Choroid plexus epithelial cell (primary cell): ENCODE measurements around the gene PRH2.

ENCODE experiments used
- DNase-seq: peaks from one replicate; pipeline ENCODE4 v3.0.0-alpha.2; 2010; ENCODE audit warnings: low read depth
- H3K4me3 ChIP-seq: 2 replicates; pipeline ENCODE4 v1.5.1; 2011; ENCODE audit warnings: low read depth, mild to moderate bottlenecking, control low read depth, low read length, moderate library complexity
- TF ChIP-seq, protein P1 (sequence below): conservative IDR thresholded peaks from 2 replicates; pipeline ENCODE4 v1.5.1; 2011; ENCODE audit warnings: low read depth, mild to moderate bottlenecking, control low read depth, inconsistent platforms, low read length, moderate library complexity

Gene PRH2

DNA sequence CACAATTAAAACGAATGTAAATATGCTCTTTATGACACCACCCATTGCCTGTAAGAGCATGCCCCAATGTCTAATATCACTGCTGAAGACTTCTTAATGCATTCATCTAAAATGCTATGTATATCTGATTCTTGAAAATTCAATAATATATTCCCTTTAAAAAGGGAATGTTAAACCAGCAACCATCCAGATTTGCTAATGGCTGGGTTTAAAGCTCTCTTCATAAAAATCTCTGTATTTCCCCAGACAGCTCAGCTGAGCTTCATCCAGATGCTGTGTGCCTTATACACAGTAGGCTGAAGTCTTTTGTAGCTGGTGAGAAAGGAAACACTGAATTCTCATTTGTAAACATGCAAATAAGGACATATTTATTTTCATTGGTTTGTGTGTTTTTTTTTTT is 10.1 kb downstream of the PRH2 start, which contains the start of gene TAS2R14:
Gene TAS2R14, minus strand, starts transcription at position 101 of the 400 bp plus-strand sequence. Its CDS starts 56 bp downstream, at position 45.
- TF ChIP-seq, protein P1, sequence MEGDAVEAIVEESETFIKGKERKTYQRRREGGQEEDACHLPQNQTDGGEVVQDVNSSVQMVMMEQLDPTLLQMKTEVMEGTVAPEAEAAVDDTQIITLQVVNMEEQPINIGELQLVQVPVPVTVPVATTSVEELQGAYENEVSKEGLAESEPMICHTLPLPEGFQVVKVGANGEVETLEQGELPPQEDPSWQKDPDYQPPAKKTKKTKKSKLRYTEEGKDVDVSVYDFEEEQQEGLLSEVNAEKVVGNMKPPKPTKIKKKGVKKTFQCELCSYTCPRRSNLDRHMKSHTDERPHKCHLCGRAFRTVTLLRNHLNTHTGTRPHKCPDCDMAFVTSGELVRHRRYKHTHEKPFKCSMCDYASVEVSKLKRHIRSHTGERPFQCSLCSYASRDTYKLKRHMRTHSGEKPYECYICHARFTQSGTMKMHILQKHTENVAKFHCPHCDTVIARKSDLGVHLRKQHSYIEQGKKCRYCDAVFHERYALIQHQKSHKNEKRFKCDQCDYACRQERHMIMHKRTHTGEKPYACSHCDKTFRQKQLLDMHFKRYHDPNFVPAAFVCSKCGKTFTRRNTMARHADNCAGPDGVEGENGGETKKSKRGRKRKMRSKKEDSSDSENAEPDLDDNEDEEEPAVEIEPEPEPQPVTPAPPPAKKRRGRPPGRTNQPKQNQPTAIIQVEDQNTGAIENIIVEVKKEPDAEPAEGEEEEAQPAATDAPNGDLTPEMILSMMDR, result no peak
- H3K4me3 ChIP-seq, result no peak within 1 kb of the TSS
- no peak for DNase-seq

DNA sequence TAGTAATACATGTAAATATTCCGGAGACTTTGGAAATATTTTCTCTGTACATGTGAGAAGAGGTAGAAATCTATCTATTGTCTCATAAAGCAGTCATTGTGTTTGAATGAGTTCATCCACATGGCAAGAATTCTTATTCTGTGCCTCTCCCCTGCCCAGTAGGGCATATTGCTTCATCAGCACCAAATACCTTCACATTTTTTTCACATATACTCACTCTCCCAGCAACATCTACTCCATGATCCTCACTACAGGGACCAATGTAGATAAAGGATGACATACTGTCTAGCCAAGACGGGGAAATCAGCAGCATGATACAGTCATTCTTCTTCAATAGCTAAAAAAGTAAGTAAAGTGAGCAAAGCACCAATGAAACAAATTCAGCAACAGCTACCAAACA is 11.4 kb downstream of the PRH2 start:
- H3K4me3 ChIP-seq, result no peak overlapping the region
- peak; percentile 91 for DNase-seq
- TF ChIP-seq, protein P1, result no peak

DNA sequence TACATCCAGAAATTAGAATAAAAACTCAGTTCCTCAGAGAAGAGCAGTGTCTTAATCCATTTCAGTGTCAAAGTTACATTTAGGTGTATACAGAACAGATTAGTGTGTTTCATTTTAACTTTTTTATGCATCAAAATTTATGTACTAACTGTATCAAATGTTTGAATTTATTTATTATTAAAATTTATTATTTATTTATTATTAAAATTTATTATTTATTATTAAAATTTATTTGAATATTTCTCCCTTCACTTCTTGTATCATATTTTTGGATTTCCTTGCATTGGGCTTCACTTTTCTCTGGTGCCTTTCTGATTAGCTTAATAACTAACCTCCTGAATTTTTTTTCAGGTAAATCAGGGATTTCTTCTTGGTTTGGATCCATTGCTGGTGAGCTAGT is 12.3 kb downstream of the PRH2 start:
- DNase-seq, result no peak
- H3K4me3 ChIP-seq, result no peak overlapping the region
- TF ChIP-seq, protein P1, result no peak

DNA sequence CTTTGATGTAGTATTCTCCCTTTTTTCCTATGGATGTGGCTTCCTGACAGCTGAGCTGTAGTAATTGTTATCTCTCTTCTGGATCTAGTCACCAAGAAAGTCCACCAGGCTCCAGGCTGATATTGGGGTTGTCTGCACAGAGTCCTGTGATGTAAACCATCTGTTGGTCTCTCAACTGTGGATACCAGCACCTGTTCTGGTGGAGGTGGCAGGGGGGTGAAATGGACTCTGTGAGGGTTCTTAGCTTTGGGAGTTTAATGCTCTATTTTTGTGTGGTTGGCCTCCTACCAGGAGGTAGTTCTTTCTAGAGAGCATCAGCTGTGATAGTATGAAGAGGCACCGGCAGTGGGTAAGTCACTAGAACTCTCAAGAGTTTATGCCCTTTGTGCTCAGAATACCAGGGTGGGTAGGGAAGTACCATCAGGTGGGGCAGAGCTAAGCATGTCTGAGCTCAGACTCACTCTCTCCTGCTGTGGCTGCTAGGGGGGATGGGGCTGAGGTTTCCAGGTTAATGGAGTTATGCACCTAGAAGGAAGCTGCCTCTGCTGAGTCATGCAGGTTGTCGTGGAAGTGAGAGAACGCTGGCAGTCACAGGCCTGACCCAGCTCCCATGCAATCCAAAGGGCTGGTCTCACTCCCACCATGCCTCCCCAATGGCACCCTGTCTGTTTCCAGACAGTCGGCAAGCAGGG is 13.0 kb downstream of the PRH2 start:
- TF ChIP-seq, protein P1, result no peak
- peak; percentile 22 for DNase-seq
- no peak overlapping the region for H3K4me3 ChIP-seq

DNA sequence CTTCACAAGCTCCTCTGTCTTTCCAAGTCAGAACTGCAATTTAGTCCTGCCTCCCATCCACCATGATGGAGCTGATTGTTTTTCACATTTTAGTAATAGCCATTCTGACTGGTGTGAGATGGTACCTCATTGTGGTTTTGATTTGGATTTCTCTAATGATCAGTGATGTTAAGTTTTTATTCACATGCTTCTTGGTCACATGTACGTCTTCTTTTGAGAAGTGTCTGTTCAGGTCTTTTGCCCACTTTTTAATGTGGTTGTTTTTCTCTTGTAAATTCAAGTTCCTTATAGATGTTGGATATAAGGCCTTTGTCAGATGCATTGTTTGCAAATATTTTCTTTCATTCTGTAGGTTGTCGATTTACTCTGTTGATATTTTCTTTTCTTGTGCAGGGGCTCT is 14.1 kb downstream of the PRH2 start:
- no peak for DNase-seq
- TF ChIP-seq, protein P1, result no peak
- H3K4me3 ChIP-seq, result no peak overlapping the region

DNA sequence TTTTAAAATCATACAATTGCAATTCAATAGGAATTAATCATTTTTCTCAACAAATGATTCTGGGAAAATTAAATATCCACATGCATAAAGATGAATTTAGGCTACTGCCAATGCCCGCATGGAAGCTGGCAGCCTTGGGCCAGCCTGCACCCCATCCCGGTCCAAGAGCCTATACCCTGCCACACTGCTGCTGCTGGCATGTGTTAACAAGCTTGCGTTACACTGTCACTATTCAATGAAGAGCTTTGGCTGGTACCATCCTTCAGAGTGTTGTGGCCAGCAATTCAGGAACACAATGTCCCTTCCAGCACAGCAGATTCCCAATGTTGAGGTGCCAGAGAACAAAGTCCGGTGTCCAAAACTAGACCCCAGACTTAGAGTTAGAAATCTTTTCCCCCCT is 23.6 kb downstream of the PRH2 start:
- TF ChIP-seq, protein P1, result no peak
- H3K4me3 ChIP-seq, result no peak overlapping the region
- DNase-seq, result no peak

DNA sequence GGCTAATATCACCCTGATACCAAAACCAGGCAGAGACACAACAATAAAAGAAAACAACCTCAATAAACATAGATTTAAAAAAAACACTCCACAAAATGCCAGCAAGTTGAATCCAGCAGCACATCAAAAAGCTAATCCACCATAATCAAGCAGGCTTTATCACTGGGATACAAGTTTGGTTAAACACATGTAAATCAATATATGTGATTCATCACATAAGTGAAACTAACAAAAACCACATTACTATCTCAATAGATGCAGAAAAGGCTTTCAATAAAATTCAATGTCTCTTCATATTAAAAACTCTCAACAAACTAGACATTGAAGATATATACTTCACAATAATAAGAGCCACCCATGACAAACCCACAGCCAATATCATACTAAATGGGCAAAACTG is 27.0 kb downstream of the PRH2 start:
- DNase-seq, result no peak
- TF ChIP-seq, protein P1, result no peak
- no peak overlapping the region for H3K4me3 ChIP-seq
